ENCODE data around the gene RNU6-1.

RNU6-1 gene

DNA sequence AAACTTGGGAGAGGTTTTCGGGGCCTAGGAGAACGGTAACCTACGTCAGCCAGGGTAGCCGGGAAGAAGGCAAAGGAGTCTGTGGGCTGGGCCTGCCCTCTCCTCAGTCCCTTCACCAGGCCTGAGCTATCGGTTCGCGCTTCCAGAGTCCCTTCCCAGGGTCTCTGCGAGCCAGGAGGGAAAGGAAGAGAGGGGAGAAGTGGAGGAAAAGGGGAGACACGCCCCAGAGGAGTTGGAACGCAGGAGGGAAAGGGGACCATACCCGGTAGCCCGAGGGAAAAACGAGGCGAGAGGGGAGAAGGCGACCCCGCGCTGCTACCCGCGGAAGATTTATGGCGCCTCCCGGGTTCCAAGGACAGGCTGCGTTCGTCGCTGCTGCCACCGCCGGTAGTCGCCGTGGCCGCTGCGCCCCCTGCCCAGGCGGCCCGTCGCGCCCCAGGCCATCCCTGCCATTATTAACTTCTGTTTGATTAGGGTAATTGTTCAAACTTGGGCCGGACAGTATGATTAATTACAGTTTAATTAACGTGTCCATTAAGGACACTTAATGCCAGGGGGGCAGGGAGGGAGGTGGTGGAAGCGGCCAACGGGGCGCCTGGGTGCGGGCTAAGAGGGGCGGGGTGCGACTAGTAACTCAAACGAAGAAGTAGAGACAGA is 17.9 kb downstream of the RNU6-1 start:
- no peak for DNase-seq (ENCODE audit: low read depth in 1 of 2, low spot score in 1 of 2)

- no peak for DNase-seq (ENCODE audit: low read depth in 1 of 2, low spot score in 1 of 2)
These were observed 18.7 kb downstream of the RNU6-1 start for GRCh38 chr15:67820992-67821783.

DNA sequence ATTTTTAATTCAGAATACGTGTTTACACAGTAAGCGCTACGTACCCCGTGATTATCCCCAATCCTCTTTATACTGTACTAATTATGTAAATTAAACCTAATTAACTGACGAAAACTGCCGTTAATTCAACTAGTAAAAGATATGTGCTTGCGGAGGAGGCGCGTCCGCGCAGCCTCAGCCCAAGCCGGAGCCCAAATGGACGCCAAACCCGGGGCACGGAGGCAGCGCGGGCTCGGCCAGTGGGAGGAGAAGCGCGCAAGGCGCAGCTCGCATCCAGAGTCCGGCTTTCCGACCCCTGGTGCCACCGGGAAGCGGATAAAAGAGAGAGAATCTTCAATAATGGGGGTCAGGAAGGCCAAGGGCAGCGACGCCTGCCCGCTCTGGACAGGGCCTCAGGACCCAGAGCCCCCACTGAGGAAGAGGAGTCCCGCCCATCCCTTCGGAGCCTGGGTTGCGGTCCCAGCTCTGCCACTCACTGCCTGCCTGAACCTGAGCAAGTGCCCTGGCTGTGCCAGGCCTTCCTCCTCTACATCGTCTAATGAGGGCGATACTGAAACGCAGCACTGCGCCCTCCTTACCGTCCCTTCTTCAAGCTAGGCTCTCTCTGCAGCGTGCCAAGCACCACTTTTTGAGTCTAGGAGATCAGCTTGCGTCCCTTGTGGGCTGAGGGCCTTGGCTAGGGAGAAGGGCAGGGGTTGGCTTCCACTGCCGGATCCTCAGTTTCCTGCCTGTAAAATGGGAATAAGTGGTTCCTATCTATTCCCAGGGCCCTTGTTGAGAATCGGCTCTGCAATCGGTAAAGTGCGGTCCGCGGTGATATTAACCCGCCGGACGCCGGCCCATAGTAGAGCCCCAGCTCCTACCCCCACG is 19.5 kb downstream of the RNU6-1 start:
- DNase-seq (ENCODE audit: low read depth in 1 of 2, low spot score in 1 of 2): no peak

- no peak for DNase-seq (ENCODE audit: low read depth in 1 of 2, low spot score in 1 of 2)
These were observed 20.2 kb downstream of the RNU6-1 start for GRCh38 chr15:67819636-67820035.

DNA sequence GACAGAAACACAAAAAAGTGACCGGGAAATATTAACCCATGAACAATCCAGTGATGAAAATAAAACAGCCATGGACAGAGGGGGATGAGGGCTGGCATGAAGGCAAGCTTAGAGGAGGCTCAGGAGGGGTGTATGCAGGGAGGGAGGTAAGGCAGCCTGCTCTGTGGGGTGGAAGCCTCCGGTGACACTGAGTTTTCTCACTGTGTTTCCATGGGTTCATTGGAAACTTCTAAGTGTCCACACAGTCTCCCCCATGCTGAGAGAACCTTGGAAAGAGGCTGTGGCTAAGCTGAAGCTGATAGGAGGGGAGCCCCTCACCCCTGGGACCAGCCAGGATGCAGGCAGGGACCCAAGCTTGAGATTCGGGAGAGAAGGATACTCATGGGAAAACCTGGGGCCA is 21.4 kb downstream of the RNU6-1 start:
- DNase-seq (ENCODE audit: low read depth in 1 of 2, low spot score in 1 of 2): no peak

GRCh38 chr15:67816668-67817067 is 23.2 kb downstream of the RNU6-1 start:
- DNase-seq (ENCODE audit: low read depth in 1 of 2, low spot score in 1 of 2): no peak

DNA sequence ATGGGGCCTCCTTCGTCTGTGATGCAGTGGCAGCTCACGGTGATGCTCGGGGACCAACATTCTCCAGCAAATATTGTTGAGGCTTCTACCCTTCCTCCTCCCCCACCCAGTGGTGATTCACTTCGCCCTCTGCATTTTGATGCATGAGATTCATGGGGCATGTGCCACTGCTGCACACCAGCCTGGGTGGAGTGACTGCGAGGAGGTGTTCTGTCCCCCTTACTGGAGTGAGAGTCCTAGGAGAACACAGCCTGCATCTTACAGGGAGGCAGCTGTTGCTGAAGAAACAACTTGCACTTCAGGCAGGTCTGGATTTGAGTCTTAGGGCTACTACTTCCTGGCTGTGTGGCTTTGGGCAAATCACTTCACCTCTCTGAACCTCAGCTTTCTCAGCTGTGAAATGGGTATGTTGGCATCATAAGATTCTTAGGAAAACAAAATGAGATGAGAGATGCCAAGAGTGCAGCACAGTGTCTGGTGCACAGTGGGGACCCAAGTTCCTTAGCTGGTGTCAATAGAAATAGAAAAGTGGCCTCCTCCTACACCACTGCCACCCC is 24.7 kb downstream of the RNU6-1 start:
- no peak for DNase-seq (ENCODE audit: low read depth in 1 of 2, low spot score in 1 of 2)

DNA sequence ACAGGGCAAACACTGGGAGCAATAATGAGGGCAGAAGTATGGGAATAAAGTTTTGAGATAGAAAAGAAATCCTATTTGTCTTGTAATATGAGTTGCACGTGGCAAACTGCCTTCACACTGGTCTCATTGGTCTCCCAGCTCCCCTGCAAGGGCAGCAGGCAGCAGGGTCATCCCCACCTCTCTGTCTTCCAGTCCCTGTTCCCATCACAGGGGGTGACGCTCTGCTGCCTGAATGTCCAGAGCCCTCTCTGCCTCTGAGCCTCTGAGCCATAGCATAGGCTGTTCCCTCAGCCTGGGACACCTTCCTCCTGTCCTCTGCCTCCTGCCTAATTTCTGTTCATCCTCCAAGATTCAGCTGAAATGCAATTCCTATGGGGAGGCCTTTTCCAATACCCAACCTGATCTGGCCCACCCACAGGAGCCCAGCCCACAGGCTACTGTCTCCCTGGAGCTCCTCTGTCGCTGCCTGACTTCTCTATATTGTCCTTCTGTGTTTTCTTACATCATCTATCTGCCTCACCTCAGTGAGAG is 26.7 kb downstream of the RNU6-1 start:
- DNase-seq (ENCODE audit: low read depth in 1 of 2, low spot score in 1 of 2): no peak

- no peak for DNase-seq (ENCODE audit: low read depth in 1 of 2, low spot score in 1 of 2)
These were observed 27.6 kb downstream of the RNU6-1 start for GRCh38 chr15:67812241-67812644.

DNA sequence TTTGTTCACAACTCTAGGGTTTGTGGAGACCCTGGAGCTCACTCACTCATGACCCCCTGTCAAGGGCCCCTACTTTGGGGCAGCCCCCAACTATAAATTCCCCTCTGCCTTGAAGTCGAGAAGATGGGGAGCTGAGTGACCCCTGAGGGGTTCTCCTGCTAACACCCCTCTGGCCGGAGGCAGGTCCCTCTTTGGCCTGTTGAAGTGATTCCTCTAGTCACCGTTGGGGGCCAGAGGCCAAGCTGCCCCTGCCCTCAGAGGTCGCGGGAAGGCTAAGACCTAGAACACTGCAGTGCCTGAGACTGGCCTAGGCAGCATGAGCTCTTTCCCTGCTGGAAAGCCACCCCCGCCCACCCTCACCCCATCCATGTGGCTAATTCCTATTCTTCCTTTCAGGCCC is 30.0 kb downstream of the RNU6-1 start:
- no peak for DNase-seq (ENCODE audit: low read depth in 1 of 2, low spot score in 1 of 2)

GRCh38 chr15:67809441-67809840 is 30.4 kb downstream of the RNU6-1 start:
- DNase-seq (ENCODE audit: low read depth in 1 of 2, low spot score in 1 of 2): no peak

DNA sequence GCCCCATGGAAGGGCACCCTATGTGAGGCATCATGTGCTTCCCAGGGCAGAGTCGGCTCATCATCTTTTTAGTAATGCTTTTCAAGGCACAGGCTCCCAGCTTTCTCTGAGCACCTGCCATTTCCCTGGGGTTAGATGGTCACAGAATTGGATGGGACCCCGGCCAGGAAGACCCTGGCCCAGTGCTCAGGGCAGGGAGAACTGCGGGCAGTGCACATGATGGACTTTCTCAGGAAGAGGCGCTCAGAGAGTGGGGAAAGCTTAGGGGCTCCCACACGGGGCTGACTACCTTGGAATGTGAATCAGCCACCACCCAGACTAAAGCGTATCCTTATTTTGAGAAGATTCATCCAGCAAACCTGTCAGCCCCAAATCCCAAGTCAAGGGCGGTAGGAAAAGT is 31.0 kb downstream of the RNU6-1 start:
- no peak for DNase-seq (ENCODE audit: low read depth in 1 of 2, low spot score in 1 of 2)

- no peak for DNase-seq (ENCODE audit: low read depth in 1 of 2, low spot score in 1 of 2)
These were observed 32.0 kb downstream of the RNU6-1 start for GRCh38 chr15:67807836-67808235.

- DNase-seq (ENCODE audit: low read depth in 1 of 2, low spot score in 1 of 2): no peak
These were observed 32.7 kb downstream of the RNU6-1 start for GRCh38 chr15:67807141-67807540.

DNA sequence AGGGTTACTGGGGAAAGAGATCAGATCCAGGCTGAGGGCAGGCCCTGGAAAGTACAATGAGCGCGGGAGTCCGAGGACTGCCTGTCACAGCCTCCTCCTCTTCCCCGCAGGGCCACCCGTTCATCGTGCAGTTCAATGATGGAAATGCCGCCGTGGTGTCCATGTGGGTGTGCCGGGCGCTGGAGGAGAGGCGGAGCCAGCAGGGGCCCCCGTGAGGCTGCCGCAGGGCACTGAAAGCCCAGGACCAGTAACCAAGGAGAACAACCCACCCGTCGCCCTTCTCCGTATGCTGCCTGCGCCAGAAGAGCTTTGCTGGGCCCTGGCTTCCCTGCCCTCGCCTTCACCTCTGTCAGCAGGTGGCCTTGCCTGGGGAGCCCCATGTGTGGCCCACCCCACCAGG is 33.3 kb downstream of the RNU6-1 start:
- DNase-seq (ENCODE audit: low read depth in 1 of 2, low spot score in 1 of 2): no peak

DNA sequence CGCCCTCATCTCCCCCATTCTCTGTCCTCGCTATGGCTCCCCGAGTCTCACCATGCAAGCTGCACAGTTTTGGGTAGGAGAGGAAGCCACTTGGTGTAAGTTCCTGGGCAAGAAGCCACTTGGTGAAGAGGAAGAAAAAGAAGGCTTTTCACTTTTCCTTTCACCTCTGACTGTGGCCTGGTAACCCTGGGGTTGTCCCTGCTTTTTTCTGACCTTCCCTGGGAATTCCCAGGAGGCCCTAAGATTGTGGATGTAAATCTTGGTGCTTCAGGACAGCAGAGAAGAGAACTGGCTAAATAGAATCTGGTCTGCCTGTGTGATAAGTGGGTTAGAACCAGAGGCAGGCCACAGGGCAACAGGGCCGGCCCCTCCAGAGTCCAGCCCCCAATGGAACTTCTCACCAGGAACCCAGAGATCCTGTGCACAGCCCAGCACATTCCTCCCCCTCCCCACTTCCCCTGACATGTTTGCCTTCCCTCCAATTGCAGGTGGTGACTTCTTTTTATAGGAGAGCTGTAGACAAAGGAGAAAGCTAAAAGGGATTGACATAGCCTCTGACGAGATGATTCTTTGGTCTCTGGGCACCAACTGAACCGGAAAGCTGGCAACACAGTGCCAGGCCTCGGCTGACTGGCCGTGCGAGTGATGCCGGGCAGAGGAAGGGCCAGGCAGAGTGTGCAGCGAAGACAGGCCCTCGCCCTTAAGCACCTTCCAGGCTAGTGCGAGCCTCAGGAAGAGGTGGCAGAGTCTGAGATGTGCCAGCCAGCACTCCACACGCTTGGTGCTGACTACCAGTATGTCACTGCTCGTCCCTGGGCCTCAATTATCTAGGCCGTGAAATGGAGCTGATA is 34.0 kb downstream of the RNU6-1 start:
- DNase-seq (ENCODE audit: low read depth in 1 of 2, low spot score in 1 of 2): no peak

DNA sequence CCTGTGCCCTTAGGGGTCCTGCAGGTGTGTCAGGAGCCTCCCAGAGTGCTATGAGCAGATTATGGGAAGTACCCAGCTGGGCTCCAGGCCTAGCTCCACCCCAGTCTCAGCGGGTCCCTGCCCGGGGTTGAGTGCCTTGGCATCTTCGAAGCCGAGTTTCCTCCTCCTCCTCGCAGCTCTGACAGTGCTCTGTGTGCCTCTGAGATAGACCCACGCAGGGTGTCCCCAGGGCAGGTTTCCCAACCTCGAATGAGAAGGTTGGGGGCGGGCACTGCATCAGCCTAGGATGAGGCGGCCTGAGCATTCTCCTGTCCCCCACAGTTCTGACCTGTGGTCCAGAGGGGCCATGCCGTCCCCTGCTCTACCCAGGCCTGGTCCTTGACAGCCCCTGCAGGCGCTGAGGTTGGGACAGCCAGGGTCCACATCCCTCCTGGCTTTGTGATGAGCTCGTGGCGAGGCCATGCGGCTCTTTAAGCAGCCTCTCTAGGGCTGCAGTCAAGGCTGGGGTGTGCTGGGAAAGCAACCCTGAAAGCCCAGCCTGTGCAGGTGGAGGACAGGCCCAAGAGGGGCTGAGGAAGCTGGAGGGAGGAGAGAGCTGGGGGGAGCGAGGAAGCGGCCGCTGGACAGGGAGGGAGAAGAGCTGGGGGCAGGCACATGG is 34.7 kb downstream of the RNU6-1 start:
- no peak for DNase-seq (ENCODE audit: low read depth in 1 of 2, low spot score in 1 of 2)

DNA sequence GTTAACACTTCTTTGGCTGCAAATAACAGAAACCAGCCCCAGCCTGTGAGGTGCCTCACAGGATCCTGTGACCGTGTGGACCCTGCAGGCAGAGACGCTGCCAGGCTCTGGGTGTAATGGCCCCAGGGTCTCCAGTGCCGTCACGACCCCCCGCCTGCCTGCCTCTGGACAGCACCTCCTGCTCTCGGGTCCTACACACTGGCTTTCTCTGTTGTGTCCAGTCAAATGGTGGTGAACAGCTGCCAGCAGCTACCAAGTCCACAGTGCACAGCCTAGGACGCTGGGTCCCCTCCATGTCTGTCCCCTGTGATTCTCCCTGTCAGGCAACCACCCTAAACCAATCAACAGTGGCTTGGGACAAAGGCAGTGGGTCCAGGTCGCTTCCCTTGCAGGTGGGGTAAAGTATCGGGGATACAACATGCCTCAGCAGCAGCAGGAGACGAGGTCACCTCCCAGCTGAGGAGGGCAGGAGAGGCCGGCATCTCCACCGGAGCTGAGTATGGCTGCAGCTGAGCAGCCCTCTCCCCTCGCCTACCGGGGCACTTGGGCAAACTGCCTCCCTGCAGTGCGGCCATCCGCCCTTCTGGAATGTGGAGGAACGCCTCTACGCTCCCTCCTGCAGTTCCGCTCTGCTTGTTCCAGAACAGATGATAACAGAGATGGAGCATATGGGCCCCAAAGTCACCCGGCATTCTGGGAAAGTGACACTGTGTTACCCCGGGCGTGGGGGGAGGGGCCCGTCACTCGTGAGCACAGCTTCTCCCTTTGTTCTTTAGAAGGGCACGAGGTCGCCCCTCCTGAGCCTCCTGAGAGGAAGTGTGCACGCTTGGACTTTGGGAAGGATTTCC is 35.6 kb downstream of the RNU6-1 start:
- DNase-seq (ENCODE audit: low read depth in 1 of 2, low spot score in 1 of 2): no peak

- DNase-seq (ENCODE audit: low read depth in 1 of 2, low spot score in 1 of 2): no peak
These were observed 36.5 kb downstream of the RNU6-1 start for GRCh38 chr15:67803299-67803698.
